GM19351 (cell line): Measurements from ENCODE around the gene TNRC6C.
"Not testable (repeated sequence)": the region's sequence is repeated elsewhere in the genome, so short reads cannot be mapped to it uniquely, and the experiment has no call there.

ENCODE experiments used
- ATAC-seq: cut with Tn5 transposase; IDR thresholded peaks from one replicate; pipeline ENCODE4 v1.9.1; 2021; ENCODE audit warnings: mild to moderate bottlenecking, moderate library complexity; ENCODE audit not compliant: unreplicated experiment

The TNRC6C gene

DNA sequence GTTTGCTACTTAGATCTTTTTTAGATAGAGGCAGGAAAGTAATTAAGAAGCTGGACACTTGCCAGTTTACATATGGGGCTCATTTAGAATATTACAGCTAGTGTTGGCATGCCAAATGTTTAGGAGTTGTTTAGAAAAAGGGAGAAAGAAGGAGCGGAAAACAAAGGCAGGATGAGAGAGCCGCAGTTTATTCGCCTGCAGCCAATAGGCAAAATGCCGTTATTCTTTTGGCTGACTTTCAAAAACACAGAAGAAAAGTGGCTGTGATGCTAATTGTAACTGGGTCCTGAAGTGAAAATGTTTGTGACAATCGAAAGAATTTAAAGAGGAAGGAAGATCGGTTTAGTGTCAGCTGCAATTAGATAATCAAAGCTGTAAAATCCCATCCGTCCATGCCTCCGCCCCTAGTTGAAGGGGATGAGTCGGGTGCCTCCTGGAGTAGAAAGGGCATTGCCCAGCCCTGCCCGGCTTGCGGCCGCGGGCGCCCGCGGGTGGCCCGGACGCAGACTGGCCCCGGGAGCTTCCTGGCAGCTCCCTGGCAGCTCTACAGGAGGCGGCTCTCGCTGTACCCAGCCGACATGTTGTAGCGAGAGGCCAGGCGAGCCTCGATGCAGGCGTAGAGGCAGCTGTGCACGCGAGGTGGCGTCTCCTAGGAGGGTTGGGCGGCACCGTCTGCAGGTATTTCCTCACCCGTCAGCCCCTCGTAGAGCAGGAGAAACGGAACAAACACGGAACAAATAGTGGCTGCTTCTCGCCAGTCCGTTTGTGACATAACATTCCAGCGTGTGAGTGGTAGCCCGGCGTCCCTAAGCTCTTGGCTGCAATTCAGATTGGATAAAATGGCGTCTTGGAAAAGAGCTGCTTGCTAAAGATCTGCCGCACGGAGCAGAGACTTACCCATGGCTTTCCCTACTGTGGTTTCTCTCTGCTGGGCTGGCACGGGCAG, 82.2 kb downstream of the TNRC6C start:
- ATAC-seq: no peak

DNA sequence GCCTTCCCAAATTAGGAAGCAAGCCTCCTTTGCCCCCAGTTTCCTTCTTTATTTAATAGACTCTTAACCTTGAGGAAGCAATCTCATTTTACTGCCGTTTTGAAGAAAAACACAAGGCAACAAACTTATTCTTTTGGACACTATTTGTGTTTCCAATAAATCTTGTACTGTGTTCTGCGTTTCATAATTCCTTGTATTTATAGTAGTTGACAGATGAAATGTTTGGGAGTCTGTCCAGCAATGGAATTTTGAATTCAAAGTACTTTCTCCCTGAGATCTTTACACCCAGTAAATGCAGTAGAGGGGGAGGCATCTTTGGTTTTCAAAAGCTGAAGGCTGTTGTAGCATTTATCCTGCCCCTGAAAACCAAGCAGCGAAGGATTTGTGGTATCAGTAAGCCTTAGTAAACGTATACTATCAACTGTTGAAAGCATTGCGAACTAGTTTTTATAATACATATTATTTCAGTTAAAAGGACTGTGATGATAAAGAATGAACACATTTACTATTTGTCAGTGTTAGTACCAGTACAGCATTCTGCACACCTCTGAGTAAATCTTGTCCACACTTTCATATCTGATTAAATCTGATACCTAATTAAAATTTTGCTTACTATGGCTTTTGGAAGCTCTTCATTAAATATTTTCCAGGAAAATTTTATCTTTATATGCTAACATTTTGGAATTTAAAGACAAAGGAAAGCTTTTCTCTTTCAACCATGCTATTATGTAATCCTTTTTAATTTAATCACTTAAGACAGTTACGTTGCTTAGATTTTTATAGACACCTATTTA, 83.1 kb downstream of the TNRC6C start:
- ATAC-seq: no peak

DNA sequence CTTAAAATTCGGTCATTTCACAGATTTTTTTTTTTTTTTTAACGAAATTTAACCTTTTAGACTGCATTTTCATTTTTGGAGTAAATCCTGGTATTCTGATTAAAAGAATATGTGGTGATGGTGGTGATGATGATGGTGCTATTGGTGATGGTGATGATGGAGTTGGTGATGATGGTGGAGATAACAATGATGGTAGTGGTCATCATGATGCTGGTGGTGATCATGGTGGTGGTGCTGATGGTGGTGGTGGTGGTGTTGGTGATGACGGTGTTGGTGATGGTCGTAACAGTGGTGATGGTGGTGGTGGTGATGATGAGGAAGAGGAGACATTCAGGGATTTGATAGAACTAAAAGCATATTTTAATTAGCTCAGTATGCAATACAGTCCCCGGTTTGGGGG, 84.0 kb downstream of the TNRC6C start:
- no peak for ATAC-seq

DNA sequence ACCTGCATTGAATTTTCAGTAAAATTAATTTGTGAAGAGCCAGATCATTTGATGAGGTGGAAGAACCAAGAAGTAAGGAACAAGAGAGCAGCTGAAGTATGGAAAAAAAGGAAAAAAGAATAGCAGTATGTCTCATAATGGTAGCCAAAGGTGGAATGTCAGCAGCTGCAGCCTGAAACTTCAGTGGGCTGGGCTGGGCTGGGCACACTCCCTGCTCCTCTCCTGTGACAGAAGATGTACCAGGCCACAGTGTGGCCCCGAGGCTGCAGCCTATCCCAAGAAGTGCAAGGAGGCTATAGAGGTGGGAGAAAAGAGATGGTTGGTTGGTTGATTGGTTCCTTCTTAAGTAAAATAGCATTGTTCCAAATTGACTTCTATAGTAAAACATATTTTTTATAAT, 84.5 kb downstream of the TNRC6C start:
- ATAC-seq: no peak

DNA sequence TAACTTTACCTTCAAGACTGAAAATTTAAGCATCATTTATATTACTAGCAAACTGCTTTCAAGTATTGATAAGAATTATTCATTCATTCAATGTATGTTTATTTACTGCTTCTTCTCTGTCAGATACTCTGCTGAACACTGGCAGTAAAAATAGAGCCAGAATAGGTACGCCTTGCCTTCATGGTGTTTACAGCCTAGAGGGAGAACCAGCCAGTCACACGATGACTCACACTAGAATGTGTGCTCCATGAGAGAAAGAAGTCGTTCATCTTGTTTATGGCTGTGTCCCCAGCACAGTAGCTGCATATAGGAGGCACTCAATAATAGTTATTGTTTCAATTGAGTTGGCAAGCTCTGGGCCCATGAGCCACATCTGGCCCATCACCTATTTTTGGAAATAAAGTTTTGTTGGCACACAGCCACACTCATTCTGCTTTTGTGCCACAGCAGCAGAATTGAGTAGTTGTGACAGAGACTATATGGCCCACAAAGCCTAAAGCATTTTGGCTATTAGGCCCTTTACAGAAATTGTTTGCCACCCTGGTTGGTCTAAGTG, 85.9 kb downstream of the TNRC6C start:
- no peak for ATAC-seq

DNA sequence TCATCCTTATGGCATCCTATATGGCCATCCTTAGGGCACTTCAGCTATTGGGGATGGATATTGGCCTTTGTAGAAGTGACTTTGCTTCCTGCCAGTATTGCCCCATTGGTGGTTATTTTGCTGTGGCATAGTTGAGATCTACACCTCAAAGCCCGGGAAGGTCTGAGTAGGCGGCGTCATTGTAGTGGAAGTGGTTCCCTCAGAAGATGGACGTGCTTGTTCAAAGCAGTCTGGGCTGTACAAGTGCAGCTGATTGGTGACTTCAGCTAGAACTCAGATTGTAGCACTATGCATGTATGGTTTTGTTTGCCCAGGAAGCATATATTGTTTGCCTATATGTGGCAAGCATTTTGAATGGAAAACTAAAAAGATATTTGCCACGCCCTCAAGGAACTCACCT, 86.8 kb downstream of the TNRC6C start:
- ATAC-seq: no peak

DNA sequence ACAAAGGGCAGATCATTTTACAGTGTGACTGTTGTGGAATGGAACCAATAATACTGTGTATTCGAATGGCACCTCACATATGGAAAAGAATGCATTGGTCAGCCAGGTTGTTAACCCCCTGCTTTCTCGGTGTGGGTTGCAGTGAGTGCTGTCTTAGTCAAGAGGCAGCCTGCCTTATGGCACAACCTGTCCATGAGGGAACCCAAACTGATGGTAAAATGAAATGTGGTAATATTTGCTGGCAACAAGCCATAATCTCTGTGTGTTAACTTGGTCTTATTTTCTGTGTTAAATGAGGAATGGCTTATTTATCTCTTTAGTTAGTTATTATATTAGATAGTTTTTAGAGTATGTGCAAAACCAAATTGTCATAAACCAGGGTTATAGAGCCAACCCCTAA, 88.4 kb downstream of the TNRC6C start:
- no peak for ATAC-seq

DNA sequence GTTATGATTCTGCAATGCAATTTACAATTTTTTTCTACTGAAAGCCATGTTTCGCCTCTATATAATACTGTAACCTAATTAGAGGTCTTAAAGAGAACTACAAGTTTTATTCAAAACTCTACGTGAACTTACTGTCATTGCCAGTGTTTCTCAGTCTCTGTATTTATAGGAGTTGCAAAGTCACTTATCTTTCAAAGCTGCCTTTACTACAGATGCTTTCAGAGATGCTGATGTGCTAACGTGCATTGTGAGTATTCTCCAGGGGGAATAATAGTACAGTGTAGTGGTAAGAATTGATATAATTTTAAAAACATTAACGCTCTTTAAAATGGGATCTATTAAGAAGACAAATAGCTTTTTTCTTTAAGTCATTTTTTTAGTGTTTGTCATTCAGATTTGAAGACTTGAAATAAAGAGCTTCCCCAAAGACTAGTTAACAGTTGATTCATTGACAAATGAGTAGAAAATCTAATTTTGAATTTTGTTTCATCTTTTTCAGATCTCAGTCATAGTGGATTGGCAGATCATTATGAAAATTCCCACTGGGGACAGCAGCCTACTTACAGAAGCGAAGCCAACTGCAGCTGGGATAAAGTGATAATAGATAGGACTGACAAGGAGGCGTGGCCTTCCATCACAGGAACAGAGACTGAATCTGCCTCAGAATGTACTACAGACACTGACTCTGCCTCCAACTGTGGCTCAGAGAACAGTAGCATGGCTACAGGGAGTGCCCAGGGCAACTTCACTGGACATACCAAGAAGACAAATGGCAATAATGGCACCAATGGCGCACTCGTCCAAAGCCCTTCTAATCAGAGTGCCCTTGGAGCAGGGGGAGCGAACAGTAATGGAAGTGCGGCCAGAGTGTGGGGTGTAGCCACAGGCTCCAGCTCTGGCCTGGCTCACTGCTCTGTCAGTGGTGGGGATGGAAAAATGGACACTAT, 90.1 kb downstream of the TNRC6C start:
- no peak for ATAC-seq

DNA sequence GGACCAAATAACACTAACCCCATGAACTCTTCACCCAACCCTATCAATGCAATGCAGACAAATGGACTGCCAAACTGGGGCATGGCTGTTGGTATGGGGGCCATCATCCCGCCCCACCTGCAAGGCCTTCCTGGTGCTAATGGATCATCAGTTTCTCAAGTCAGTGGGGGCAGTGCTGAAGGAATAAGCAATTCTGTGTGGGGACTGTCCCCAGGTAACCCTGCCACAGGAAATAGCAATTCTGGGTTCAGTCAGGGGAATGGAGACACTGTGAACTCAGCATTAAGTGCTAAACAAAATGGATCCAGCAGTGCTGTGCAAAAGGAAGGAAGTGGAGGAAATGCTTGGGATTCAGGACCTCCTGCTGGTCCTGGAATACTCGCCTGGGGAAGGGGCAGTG, 91.1 kb downstream of the TNRC6C start:
- no peak for ATAC-seq

DNA sequence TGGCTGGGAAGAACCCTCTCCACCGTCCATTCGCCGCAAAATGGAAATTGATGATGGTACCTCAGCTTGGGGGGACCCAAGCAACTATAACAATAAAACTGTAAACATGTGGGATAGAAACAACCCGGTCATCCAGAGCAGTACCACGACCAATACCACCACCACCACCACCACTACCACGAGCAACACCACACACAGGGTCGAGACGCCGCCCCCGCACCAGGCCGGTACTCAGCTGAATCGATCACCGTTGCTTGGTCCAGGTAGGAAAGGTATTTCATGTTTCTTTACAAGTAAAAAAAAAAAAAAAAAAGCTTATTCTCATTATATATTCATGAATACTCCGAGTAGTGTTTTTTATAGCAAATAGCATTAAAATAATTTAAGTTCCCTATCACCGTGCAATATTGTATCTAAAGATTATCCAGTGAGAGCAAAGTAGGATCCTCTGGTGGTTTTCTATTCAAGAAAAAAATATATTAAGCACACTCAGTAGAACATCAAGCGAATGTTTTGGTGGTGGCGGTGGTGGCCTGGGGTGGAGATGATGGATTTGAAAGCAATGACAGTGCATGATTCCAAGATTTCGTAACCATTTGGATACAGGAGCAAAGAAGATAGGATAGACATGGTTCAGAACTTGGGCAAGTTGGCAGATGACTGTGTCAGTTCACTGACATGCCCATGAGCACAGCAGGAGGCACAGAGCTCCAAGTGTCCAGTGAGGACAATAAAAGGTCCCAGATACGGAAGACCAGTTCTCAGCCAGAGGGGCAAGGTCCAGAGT, 92.9 kb downstream of the TNRC6C start:
- ATAC-seq: no peak

DNA sequence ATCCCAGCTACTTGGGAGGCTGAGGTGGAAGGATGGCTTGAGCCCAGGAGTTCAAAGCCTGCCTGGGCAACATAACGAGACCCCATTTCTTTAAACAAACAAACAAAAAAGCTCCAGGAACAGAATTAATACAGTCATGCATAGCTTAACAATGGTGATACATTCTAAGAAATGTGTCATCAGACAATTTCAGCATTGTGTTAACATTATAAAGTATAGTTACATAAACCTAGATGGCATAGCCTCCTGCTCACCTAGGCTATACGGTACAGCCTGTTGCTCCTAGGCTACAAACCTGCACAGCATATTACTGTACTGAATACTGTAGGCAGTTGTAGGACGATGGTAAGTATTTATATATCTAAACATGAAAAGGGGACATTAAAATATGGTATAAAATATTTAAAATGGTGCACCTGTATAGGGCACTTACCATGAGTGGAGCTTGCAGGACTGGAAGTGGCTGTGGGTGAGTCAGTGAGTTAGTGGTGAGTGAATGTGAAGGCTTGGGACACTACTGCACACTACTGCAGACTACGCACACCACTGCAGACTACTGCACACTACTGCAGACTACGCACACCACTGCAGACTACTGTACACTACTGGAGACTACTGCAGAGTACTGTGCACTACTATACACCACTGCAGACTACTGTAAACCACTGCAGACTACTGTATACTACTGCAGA, 95.4 kb downstream of the TNRC6C start:
- ATAC-seq: no peak

DNA sequence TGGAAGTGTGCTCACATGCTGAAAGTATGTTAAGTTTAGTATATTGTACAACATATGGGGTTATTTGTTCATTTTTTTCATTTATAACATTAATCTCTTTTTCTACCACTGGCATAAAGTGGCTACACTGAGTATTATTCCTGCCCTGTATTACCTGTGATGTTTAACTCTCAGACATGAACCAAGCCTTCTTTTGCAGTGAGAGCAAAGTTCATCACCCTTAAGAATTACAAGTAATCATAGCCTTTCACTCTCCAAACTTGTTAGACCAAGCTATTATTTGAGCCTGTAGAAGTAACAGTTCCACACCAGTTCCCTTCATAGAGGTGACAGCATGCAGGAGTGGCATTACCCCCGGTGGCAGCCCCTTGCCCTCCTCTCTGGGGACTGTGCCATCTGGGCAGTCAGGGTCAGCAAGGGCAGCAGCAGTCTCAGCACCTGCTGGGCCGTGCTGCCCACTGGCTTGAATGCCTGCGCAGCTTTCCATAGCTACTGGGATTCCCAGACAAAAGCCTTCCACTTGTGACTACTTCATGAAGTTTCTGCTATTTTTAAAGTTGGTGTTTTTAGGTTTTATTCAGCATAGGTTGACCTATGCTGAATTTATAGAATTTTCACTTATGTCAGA, 98.7 kb downstream of the TNRC6C start:
- ATAC-seq: no peak

DNA sequence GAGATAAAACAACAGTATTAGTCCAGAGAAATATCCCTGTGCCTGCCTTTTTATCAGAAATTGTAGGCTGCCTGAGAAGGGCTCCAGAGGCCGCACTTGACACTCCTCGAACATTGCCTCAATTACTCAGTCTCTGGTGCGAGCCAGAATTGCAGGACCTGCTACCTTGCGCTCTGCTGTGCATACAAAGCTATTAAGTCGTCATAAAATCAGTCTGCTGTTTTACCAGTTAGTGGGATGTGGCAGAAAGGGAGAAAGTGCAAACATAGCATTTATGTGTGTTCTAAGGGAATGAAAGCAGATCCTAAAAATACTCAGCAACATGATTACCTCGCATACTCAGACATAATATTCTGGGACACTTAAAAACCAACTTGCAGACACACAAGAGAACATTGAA, 99.5 kb downstream of the TNRC6C start:
- ATAC-seq: no peak

DNA sequence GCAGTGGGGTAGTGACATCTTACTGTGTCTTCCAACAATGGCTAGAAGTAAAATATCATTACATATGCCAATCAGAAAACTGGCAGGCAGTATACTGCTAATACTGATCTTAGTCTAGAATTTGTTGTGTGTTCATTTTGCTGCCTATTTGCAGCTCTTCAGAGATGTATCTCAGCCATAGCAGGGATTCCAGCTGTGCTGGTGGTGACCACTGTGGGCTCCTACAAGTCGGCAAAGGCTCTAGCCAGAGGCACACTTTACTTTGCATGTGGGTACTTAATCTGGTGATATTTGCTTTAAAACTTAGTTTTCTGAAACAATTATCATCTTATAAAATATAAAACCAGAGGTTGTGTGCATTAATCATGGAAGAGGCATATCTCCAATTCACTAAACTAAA, 100.1 kb downstream of the TNRC6C start:
- ATAC-seq: no peak

DNA sequence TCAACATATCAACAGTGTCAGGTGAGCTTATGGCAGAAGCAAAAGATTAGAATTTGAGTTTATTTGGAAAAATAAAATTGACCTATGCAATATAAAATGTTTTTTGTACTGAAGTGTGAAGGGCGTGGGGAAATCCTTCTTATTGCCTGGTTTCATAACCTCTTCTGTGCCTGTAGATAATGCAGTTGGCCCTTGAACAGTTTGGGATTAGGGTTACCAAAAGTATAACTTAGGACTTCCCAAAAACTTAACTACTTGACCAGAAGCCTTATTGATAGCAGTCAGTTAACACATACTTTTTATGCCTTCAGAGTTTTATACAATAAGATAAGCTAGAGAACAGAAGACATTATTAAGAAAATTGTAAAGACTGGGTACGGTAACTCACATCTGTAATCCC, 104.1 kb downstream of the TNRC6C start:
- no peak for ATAC-seq

DNA sequence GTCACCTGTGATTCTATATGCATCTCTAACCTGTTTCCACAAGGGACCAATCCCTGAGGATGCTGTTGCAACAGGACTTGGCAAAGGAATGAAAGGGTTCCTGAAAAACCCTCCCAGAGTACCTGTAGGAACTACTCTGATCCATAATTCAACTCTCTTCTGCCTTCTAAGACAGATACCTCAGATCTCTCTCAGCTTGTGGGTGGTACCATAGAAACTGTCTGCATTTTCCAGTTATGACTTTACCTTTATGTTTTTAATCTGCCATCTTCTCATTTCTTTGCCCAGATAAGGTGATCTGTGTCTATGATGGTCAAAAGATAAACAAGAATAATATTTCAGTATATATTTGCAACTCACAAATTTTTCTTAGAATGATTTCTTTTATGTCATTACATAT, 105.0 kb downstream of the TNRC6C start:
- no peak for ATAC-seq

DNA sequence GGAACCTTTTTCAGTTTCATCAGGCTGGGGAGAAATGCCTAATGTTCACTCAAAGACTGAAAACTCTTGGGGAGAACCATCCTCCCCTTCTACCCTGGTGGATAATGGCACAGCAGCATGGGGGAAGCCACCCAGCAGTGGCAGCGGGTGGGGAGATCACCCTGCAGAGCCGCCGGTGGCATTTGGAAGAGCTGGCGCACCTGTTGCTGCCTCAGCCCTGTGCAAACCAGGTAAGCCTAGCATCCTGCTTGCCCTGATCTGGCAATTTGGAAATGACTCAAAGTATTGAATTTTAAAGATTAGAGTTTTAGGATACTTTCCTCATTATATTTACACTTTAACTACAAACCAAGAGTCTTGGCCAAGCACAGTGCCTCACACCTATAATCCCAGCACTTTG, 106.2 kb downstream of the TNRC6C start:
- no peak for ATAC-seq

DNA sequence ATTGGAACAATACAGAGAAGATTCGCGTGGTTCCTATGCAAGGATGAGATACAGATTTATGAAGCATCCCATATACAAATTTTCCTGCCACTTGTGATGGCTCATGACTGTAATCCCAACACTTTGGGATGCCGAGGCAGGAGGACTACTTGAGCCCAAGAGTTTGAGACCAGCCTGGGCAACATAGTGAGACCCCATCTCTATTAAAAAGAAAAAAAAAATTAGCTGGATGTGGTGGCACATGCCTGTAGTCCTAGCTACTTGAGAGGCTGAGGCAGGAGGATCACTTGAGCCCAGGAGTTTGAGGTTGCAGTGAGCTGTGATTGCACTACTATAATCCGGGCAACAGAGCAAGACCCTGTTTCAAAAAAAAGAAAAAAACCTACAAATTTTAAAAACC, 108.5 kb downstream of the TNRC6C start:
- not testable (repeated sequence) for ATAC-seq

DNA sequence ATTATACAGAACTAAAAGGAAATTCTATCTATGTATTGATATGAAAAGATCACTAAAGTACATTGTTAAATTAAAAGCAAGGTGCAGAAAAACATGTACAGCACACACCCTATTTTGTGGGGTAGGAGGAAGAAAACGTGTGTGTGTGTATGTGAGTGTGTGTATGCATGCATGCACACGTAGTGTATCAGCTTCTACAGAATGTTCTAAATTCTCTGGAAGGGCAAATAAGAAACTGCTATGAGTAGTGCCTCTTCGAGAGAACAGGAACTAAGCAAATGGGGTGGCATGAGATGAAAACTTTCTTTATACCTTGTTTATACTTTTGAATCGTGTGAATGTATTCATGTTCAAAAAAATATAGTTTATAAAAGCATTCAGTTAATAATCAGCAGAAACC, 111.2 kb downstream of the TNRC6C start:
- ATAC-seq: no peak
